ENCODE measurements around the gene TRIM67.
"Not testable (repeated sequence)": the region's sequence is repeated elsewhere in the genome, so short reads cannot be mapped to it uniquely, and the experiment has no call there.

The TRIM67 gene

GRCh38 chr1:231209531-231209930, 47.7 kb downstream of the TRIM67 start:
- DNase-seq: no peak

GRCh38 chr1:231210126-231210525, 48.3 kb downstream of the TRIM67 start:
- DNase-seq: no peak

GRCh38 chr1:231211005-231211857, 49.4 kb downstream of the TRIM67 start:
- DNase-seq: peak; percentile 78

- not testable (repeated sequence) for DNase-seq
These were observed 50.4 kb downstream of the TRIM67 start for GRCh38 chr1:231212301-231212700.

GRCh38 chr1:231213831-231214573, 52.1 kb downstream of the TRIM67 start:
- no peak for DNase-seq

- no peak for DNase-seq
These were observed 53.2 kb downstream of the TRIM67 start for GRCh38 chr1:231214918-231215680.

GRCh38 chr1:231215681-231216385, 54.0 kb downstream of the TRIM67 start:
- DNase-seq: no peak

GRCh38 chr1:231216498-231216897, 54.6 kb downstream of the TRIM67 start:
- DNase-seq: no peak

GRCh38 chr1:231217056-231217455, 55.2 kb downstream of the TRIM67 start:
- no peak for DNase-seq

GRCh38 chr1:231218078-231218477, 56.2 kb downstream of the TRIM67 start:
- no peak for DNase-seq

GRCh38 chr1:231219422-231220401, 57.9 kb downstream of the TRIM67 start:
- DNase-seq: no peak

- no peak for DNase-seq
These were observed 58.9 kb downstream of the TRIM67 start for GRCh38 chr1:231220801-231221200.

GRCh38 chr1:231226156-231226555, 64.3 kb downstream of the TRIM67 start:
- no peak for DNase-seq

GRCh38 chr1:231231511-231231910, 69.7 kb downstream of the TRIM67 start:
- DNase-seq: no peak

- no peak for DNase-seq
These were observed 71.2 kb downstream of the TRIM67 start for GRCh38 chr1:231232870-231233734.

GRCh38 chr1:231233735-231234417, 72.0 kb downstream of the TRIM67 start:
- DNase-seq: no peak

GRCh38 chr1:231234506-231234905, 72.6 kb downstream of the TRIM67 start:
- no peak for DNase-seq

GRCh38 chr1:231235526-231236207, 73.8 kb downstream of the TRIM67 start:
- DNase-seq: no peak

GRCh38 chr1:231236208-231236591, 74.3 kb downstream of the TRIM67 start:
- no peak for DNase-seq
